Measurements from ENCODE around the gene DIRAS2. TPM values are rescaled to one million over a fixed set of nuclear protein-coding genes. Genes with fewer than 3 reads are reported as not detected.

Gene DIRAS2
- total RNA-seq, 1 donor from 2014 or later = 0.27 TPM

- TF ChIP-seq CTCF (IDR thresholded peaks at IDR 0.05; ENCODE audit: partially characterized antibody, unreplicated experiment) = no peak
- Mint-ChIP-seq H3K27ac (ENCODE audit: unreplicated experiment) (no peak overlapping the region), H3K4me1 (ENCODE audit: low read depth, unreplicated experiment) (no peaks in the 10 kb centered on the region), H3K4me3 (ENCODE audit: unreplicated experiment) (no peak overlapping the region), H3K9me3 (ENCODE audit: unreplicated experiment) (no peaks in the 10 kb centered on the region), H3K27me3 (ENCODE audit: unreplicated experiment) (no peaks in the 10 kb centered on the region), H3K36me3 (ENCODE audit: unreplicated experiment) (no peaks in the 10 kb centered on the region)
- no peak for DNase-seq
These were observed 12.6 kb downstream of the DIRAS2 start for GRCh38 chr9:90629991-90630390.

DNA sequence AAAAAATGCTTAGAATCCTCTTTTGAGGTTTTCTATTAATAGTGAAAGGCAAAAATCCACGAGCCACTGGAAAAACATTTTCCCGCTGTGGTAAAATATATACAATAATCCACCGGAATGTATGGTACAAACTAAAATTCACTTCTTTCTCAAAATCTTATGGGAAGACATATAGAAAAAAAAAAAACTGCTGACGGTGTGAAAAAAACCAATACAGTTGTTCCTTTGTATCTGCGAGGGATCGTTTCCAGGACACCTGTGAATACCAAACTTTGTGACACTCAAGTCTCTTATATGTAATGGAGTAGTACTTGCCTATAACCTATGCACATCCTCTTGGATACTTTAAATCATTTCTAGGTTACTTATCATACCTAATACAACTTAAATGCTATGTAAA lies 13.3 kb downstream of the DIRAS2 start:
- no peaks in the 10 kb centered on the region for H3K36me3 Mint-ChIP-seq (ENCODE audit: unreplicated experiment)
- no peaks in the 10 kb centered on the region for H3K9me3 Mint-ChIP-seq (ENCODE audit: unreplicated experiment)
- no peak for TF ChIP-seq CTCF (IDR thresholded peaks at IDR 0.05; ENCODE audit: partially characterized antibody, unreplicated experiment)
- H3K4me3 Mint-ChIP-seq (ENCODE audit: unreplicated experiment) = no peak overlapping the region
- no peaks in the 10 kb centered on the region for H3K27me3 Mint-ChIP-seq (ENCODE audit: unreplicated experiment)
- H3K4me1 Mint-ChIP-seq (ENCODE audit: low read depth, unreplicated experiment) = no peaks in the 10 kb centered on the region
- no peak overlapping the region for H3K27ac Mint-ChIP-seq (ENCODE audit: unreplicated experiment)
- no peak for DNase-seq

- TF ChIP-seq CTCF (IDR thresholded peaks at IDR 0.05; ENCODE audit: partially characterized antibody, unreplicated experiment) = no peak
- no peaks in the 10 kb centered on the region for H3K27me3 Mint-ChIP-seq (ENCODE audit: unreplicated experiment)
- no peak overlapping the region for H3K27ac Mint-ChIP-seq (ENCODE audit: unreplicated experiment)
- H3K9me3 Mint-ChIP-seq (ENCODE audit: unreplicated experiment) = no peaks in the 10 kb centered on the region
- H3K4me3 Mint-ChIP-seq (ENCODE audit: unreplicated experiment) = no peak overlapping the region
- no peaks in the 10 kb centered on the region for H3K36me3 Mint-ChIP-seq (ENCODE audit: unreplicated experiment)
- H3K4me1 Mint-ChIP-seq (ENCODE audit: low read depth, unreplicated experiment) = no peaks in the 10 kb centered on the region
- DNase-seq = no peak
These were observed 25.8 kb downstream of the DIRAS2 start for GRCh38 chr9:90616806-90617205.

DNA sequence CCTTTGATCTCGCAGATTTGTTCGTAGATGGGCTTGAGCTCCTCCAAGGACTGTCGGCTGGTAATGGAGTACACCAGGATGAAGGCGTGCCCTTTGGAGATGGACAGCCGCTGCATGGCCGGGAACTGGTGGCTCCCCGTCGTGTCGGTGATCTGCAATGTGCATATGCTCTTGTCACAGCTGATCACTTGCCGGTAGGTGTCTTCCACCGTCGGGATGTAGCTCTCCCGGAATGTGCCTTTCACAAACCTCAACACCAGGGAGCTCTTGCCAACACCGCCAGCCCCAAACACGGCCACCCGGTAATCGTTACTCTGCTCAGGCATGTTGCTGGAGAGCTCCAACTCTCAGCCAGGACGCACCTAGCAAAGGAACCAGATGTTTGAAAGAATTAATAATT lies 29.1 kb downstream of the DIRAS2 start:
- no peak for TF ChIP-seq CTCF (IDR thresholded peaks at IDR 0.05; ENCODE audit: partially characterized antibody, unreplicated experiment)
- Mint-ChIP-seq H3K4me1 (ENCODE audit: low read depth, unreplicated experiment) (no peaks in the 10 kb centered on the region), H3K36me3 (ENCODE audit: unreplicated experiment) (no peaks in the 10 kb centered on the region), H3K27me3 (ENCODE audit: unreplicated experiment) (no peaks in the 10 kb centered on the region), H3K9me3 (ENCODE audit: unreplicated experiment) (no peaks in the 10 kb centered on the region), H3K4me3 (ENCODE audit: unreplicated experiment) (no peak overlapping the region), H3K27ac (ENCODE audit: unreplicated experiment) (no peak overlapping the region)
- no peak for DNase-seq

DNA sequence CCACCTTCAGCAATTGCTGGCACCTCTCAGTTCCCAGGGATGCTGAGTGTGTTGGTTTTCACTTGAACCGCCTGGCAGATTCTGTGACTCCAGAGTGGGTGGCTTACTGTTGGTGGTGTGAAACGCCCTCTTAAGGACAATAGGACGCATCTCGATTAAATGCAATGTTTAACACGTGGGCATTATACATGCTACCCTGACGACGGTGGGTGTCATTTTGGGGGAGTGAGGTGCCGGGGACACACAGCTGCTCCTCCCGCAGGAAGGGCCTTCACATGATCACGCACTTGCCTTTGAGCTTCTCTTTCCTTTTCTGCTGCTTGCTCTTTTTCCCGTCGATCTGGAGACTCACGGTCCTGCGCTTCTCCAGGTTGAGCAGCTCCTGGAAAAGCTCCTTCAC lies 29.7 kb downstream of the DIRAS2 start:
- Mint-ChIP-seq H3K27ac (ENCODE audit: unreplicated experiment) (no peak overlapping the region), H3K36me3 (ENCODE audit: unreplicated experiment) (no peaks in the 10 kb centered on the region), H3K4me1 (ENCODE audit: low read depth, unreplicated experiment) (no peaks in the 10 kb centered on the region), H3K9me3 (ENCODE audit: unreplicated experiment) (no peaks in the 10 kb centered on the region), H3K27me3 (ENCODE audit: unreplicated experiment) (no peaks in the 10 kb centered on the region), H3K4me3 (ENCODE audit: unreplicated experiment) (no peak overlapping the region)
- no peak for DNase-seq
- no peak for TF ChIP-seq CTCF (IDR thresholded peaks at IDR 0.05; ENCODE audit: partially characterized antibody, unreplicated experiment)
